HG03045 (cell line): ENCODE results near the gene NNMT.

Experiments used
- ATAC-seq: cut with Tn5 transposase; IDR thresholded peaks from one replicate; pipeline ENCODE4 v1.9.1; 2021; ENCODE audit warnings: mild to moderate bottlenecking, moderate library complexity; ENCODE audit not compliant: unreplicated experiment

Gene NNMT

GRCh38 chr11:114282488-114282887 lies 13.7 kb upstream of the NNMT start:
- ATAC-seq, result no peak

GRCh38 chr11:114283422-114283821 lies 12.8 kb upstream of the NNMT start:
- no peak for ATAC-seq

- ATAC-seq, result no peak
Observed at GRCh38 chr11:114284021-114284420, 12.2 kb upstream of the NNMT start.

DNA sequence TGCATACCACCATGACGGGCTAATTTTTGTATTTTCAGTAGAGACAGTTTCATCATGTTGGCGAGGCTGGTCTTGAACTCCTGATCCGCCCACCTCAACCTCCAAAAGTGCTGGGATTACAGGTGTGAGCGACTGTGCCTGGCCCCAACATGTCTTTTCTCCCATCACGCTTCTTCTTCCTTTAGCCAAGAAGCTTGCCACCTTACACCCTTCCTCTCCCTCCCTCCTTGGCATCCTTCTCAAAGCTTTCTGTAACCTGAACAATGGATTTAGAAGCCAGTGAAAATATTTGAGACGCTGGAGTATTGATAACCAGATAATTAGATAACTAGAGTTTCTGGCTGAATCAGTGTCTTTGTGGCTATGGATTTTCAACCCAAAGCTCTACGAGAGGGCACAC lies 11.3 kb upstream of the NNMT start:
- ATAC-seq, result no peak

- no peak for ATAC-seq
Observed at GRCh38 chr11:114285599-114285998, 10.6 kb upstream of the NNMT start.

DNA sequence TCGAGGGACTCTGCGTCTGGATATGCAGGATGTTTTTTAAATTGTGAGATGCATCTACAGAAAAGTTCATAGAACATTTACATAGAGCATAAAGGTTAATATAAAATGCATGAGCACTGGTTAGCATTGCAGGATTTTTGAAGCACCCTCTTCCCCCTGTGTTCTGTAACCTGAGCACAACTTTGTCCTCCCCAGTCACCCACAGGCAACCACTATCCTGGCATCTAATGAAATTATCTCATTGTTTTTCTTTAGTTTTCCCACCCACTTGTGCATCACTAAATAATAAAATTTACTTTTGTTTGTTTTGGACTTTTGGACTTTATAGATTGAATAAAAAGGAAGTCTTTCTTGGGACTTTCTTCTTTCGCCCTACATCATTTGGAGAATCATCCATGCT lies 10.0 kb upstream of the NNMT start:
- no peak for ATAC-seq

DNA sequence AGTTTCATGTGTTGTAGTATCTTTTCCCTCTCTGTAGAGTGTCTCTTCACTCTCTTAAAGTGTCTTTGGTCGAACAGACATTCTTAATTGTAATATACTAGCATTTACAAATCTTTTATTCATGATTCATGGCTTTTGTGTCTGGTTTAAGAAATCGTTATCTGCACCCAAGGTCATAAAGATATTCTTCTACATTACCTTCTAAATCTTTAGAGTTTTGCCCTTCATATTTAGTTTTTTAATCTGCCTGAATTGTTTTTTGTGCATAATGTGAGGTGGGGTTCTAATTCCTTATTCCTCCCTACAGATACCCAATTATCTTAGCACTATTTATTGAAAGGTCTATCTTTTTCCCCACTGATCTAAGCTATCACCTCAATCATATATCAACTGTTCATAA lies 9.0 kb upstream of the NNMT start:
- ATAC-seq, result no peak

- no peak for ATAC-seq
Observed at GRCh38 chr11:114288136-114288535, 8.1 kb upstream of the NNMT start.

DNA sequence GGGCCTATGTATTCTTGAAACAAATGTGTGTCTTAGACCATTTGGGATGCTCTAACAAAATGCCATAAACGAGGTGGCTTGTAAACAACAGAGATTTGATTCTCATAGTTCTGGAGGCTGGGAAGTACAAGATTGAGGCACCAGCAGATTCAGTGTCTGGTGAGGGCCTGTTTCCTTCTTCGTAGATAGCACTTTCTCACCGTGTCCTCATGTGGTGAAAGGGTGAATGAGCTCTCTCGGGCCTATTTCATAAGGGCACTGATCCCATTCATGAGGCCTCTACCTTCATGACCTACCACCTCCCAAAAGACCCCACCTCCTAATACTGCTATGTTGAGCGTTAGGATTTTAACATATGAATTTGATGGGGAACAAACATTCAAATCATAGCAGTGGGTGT lies 6.4 kb upstream of the NNMT start:
- ATAC-seq, result no peak

GRCh38 chr11:114290503-114291235 lies 5.5 kb upstream of the NNMT start:
- ATAC-seq, result no peak

DNA sequence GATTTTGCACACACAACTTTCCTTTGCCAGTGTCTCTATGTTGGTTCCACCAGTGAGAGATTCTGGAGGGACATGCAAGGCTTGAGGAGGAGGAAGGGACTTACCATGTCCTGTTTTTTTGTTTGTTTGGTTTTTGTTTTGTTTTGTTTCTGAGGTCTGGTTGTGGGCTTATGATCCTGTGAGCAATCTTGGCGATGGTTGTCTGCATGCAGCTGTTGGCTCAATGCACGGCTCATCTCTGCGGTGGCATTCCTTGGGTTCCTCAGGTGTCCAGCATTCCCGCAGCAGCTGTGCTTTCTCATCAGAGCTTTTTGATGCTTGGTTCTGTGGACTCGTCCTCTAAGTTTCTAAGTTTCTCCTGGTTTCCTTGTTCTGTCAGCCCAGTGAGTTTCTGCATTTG lies 4.8 kb upstream of the NNMT start:
- ATAC-seq, result no peak

GRCh38 chr11:114291842-114292680 lies 4.1 kb upstream of the NNMT start:
- no peak for ATAC-seq

GRCh38 chr11:114293201-114293711 lies 2.9 kb upstream of the NNMT start:
- no peak for ATAC-seq

GRCh38 chr11:114296605-114297372 lies 590 bp downstream of the NNMT start:
- no peak for ATAC-seq

DNA sequence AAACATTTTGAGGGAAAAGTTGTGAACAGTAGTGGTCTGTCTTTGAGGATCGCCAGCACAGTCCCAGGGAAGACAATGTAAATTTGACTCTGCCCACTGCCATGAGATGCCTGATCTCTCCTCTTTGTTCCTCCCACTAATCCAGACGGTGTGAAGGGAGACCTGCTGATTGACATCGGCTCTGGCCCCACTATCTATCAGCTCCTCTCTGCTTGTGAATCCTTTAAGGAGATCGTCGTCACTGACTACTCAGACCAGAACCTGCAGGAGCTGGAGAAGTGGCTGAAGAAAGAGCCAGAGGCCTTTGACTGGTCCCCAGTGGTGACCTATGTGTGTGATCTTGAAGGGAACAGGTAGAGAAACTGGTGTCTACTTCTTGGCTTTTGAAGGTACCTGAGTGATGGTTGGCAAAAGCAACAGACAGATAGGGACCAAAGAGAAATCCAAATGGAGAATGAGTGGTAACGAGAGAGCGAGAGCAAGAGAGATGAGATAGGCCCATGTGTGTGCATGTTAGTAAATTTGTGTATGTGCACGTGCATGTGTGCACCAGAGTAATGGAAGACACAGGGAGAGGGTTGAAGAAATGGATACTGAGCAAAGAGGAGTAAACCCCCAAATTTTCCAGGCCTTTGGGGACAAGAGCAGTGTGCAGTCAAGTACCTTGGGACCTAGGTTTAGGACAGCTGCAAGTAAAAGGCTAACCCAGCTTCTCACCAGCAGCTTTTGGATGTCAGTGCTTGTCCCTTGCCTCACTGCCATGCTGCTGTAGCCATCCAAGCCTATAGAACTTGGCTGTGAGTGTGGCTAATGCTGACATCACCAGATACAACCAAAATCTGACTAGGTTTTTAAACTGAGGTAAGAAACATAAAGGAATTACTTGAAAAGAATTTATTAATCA lies 1.9 kb downstream of the NNMT start:
- no peak for ATAC-seq

GRCh38 chr11:114298710-114299109 lies 2.5 kb downstream of the NNMT start:
- ATAC-seq, result no peak

DNA sequence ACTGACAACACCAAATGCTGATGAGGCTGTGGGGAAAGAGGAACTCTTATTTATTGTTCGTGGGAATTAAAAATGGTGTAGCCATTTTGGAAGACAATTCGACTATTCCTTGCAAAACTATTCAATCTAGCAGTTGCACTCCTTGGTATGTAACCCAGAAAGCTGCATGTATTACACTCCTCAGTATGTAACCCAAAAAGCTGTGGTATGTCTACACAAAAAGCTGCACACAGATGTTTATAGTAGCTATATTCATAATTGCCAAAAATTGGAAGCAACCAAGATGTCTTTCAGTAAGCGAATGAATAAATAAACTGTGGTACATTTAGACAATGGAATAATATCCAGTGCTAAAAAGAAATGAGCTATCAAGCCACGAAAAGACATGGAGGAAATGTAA lies 4.9 kb downstream of the NNMT start:
- ATAC-seq, result no peak

DNA sequence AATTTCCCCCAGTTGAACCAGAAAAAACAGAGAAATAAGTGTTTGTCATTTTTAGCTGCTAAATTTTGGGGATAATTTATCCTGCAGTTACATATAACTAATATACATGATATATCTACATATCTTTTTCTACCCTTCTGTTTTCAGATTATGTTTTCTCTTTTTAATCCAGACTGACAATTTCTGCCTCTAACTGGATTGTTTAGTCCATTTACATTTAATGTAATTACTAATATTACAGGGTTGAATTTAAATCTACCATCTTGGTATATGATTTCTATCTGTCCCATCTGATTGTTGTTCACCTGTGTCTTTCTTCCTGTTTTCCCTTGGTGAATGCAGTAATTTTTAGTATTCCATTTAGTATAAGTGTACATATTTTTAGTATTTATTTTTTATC lies 5.7 kb downstream of the NNMT start:
- no peak for ATAC-seq

- no peak for ATAC-seq
Observed at GRCh38 chr11:114302663-114303062, 6.5 kb downstream of the NNMT start.

DNA sequence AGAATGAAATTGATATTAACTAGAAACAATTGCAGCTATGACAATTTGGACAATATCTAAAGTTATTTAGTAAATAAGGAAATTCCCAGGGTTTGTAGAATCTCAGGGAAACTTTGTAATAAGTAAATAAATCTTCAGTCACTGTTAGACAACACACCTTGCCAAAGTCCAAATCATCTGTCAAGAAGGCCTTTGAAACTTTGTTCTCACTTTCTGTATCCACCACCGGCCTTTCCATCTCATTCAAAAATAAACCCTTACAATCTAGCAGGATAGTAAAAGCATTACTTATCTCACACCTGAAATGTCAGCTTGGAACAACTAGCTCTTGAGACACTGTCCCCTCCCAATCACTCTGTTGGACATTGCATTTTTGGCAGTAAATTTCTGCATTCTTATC lies 7.9 kb downstream of the NNMT start:
- ATAC-seq, result no peak
